ENCODE data around the gene ZNF79. TPM values are rescaled to one million over a fixed set of nuclear protein-coding genes. Genes with fewer than 3 reads are reported as not detected.

Gene ZNF79
- total and polyA plus RNA-seq, 12 donors = 5.5 to 16.5 (median 10.6) TPM

- DNase-seq = peak in 1 of 7 donors; percentile 15
- H3K4me3 ChIP-seq = peak overlapping the region in 1 of 4 donors; percentile 60
- H3K36me3 ChIP-seq (replicated peaks in 1 of 2) = peaks cover 0 to 10% of the 10 kb centered on the region in 2 donors
- WGBS, 4 donors = 79 to 84% (median 81%) methylated on average over 7 of the region's 7 CpGs
- H3K4me1 ChIP-seq (replicated peaks in 1 of 2) = peaks cover 13 to 17% of the 10 kb centered on the region in 2 donors
- H3K27ac ChIP-seq = peak overlapping the region in 1 of 5 donors; percentile 55
- no peaks in the 10 kb centered on the region for H3K27me3 ChIP-seq
- H3K9me3 ChIP-seq (replicated peaks in 1 of 3) = no peaks in the 10 kb centered on the region
- TF ChIP-seq CTCF (IDR thresholded peaks at IDR 0.05) = no peak
- TF ChIP-seq POLR2A (IDR thresholded peaks at IDR 0.05) = no peak
- intact Hi-C loops (cut with DNase I) = no loop called here
These were observed 28.5 kb upstream of the ZNF79 start for GRCh38 chr9:127395497-127396252.

- H3K9me3 ChIP-seq (replicated peaks in 1 of 3) = no peaks in the 10 kb centered on the region
- H3K27ac ChIP-seq = peak overlapping the region in 4 of 5 donors; percentile 13 to 63 (median 40)
- intact Hi-C loops (cut with DNase I) = no loop called here
- no peaks in the 10 kb centered on the region for H3K27me3 ChIP-seq
- DNase-seq = no peak
- peak overlapping the region; percentile 23 to 60 (median 44) for H3K4me3 ChIP-seq
- TF ChIP-seq CTCF (IDR thresholded peaks at IDR 0.05) (no peak), POLR2A (IDR thresholded peaks at IDR 0.05) (peak in 1 of 2 donors; percentile 17)
- peaks cover 0 to 15% of the 10 kb centered on the region in 2 donors for H3K36me3 ChIP-seq (replicated peaks in 1 of 2)
- peaks cover 13 to 17% of the 10 kb centered on the region in 2 donors for H3K4me1 ChIP-seq (replicated peaks in 1 of 2)
- WGBS, 4 donors = 4 to 31% (median 5%) methylated on average over 4 to 27 of the region's 27 CpGs
These were observed 27.9 kb upstream of the ZNF79 start for GRCh38 chr9:127396253-127396807.

- 0 to 1% (median 1%) methylated on average over 11 to 87 of the region's 87 CpGs for WGBS, 4 donors
- intact Hi-C loops (cut with DNase I) = no loop called here
- Histone ChIP-seq H3K36me3 (replicated peaks in 1 of 2) (peaks cover 0 to 20% of the 10 kb centered on the region in 2 donors), H3K9me3 (replicated peaks in 1 of 3) (no peaks in the 10 kb centered on the region), H3K27ac (peak within 1 kb of the TSS; percentile 86 to 96 (median 91)), H3K4me1 (replicated peaks in 1 of 2) (peaks cover 13 to 17% of the 10 kb centered on the region in 2 donors), H3K27me3 (no peaks in the 10 kb centered on the region), H3K4me3 (peak within 1 kb of the TSS; percentile 23 to 72 (median 72))
- peak; percentile 92 to 96 for TF ChIP-seq POLR2A (IDR thresholded peaks at IDR 0.05)
- peak in 3 of 6 experiments; percentile 27 to 44 (median 29) for TF ChIP-seq CTCF (IDR thresholded peaks at IDR 0.05)
- DNase-seq = peak; percentile 99 to 100 (median 99)
These were observed 27.2 kb upstream of the ZNF79 start, which contains the start of gene SLC2A8 for GRCh38 chr9:127396808-127397645. TSS of gene SLC2A8 (plus strand) at chr9:127397169. CDS start at chr9:127397231, 62 bp downstream.
